ENCODE data around the gene ASPDH. TPM values are rescaled to one million over a fixed set of nuclear protein-coding genes. Genes with fewer than 3 reads are reported as not detected.
A peak's percentile ranks its signal among the peaks of the same experiment; 100 is the strongest.

The ASPDH gene
- total RNA-seq, 4 donors from 2014 or later, result not detected

DNA sequence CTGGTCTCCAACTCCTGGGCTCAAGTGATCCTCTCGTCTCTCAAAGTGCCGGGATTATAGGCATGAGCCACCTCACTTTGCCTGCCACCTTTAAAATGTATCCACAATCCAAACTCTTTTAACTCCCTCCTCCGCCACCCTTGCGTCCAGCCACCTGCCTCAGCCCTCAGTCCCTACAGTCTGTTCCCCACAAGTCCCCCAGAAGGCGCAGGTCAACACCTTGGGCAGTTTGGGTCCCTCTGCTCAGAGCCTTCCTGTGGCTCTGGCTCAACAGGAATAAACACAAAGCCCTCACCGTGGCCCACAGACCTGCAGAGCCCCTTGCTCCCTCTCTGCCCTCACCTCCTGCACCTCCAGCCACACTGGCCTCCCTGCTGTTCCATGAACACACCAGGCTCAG is 44.9 kb downstream of the ASPDH start:
- DNase-seq, result no peak
- 87% methylated on average over 6 of the region's 6 CpGs; no CpG with 5 or more reads in 1 of the 2 donors for WGBS, 2 donors (ENCODE audit: low coverage in 1 of 2)
- in situ Hi-C loops (cut with MboI; ENCODE audit: low pct_ligation_motif_present in 1 of 4, low pct_unique_long_range_greater_than_20kb in 1 of 4, low sequenced_read_pairs in 3 of 4), result loop anchor here in 3 of 4 donors (10.0 to 25.0 kb wide), 2 partner anchors 104 to 107 kb away; partner anchors contain the start of gene NAPSA (in 3 of the 3)
- H3K9me3 ChIP-seq, result no peaks in the 10 kb centered on the region
- peaks cover 0 to 8% (median 6%) of the 10 kb centered on the region in 4 donors for H3K4me1 ChIP-seq
- H3K4me3 ChIP-seq, result no peak overlapping the region
- TF ChIP-seq EP300 (IDR thresholded peaks at IDR 0.05; ENCODE audit: low read depth) (no peak), POLR2AphosphoS5 (IDR thresholded peaks at IDR 0.05) (no peak), POLR2A (IDR thresholded peaks at IDR 0.05) (no peak)
- TF ChIP-seq, protein P1, sequence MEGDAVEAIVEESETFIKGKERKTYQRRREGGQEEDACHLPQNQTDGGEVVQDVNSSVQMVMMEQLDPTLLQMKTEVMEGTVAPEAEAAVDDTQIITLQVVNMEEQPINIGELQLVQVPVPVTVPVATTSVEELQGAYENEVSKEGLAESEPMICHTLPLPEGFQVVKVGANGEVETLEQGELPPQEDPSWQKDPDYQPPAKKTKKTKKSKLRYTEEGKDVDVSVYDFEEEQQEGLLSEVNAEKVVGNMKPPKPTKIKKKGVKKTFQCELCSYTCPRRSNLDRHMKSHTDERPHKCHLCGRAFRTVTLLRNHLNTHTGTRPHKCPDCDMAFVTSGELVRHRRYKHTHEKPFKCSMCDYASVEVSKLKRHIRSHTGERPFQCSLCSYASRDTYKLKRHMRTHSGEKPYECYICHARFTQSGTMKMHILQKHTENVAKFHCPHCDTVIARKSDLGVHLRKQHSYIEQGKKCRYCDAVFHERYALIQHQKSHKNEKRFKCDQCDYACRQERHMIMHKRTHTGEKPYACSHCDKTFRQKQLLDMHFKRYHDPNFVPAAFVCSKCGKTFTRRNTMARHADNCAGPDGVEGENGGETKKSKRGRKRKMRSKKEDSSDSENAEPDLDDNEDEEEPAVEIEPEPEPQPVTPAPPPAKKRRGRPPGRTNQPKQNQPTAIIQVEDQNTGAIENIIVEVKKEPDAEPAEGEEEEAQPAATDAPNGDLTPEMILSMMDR (IDR thresholded peaks at IDR 0.05), result no peak
- no peak overlapping the region for H3K27ac ChIP-seq
- no peaks in the 10 kb centered on the region for H3K36me3 ChIP-seq
- intact Hi-C loops (cut with DNase I; ENCODE audit: low total_unique reads), result no loop called here
- no peaks in the 10 kb centered on the region for H3K27me3 ChIP-seq

DNA sequence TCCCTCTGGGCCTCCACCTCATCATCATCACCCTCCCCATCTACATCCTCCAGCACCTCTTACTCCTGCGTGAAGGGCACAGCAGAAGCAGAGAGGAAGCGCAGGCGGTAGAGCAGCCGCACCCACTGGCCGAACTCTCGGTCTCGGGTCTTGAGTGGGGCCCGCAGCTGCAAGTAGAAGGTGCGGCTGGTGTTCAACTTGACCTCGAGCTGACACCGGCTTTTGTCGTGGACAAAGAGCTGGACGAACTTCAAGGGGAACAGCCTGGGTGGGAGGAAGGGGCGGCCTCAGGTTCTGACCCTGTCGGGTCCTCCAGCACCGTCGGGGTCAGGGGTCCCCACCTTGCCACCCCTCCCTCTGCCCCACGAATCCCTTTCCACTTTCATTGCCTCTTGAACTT is 46.1 kb downstream of the ASPDH start:
- in situ Hi-C loops (cut with MboI; ENCODE audit: low pct_ligation_motif_present in 1 of 4, low pct_unique_long_range_greater_than_20kb in 1 of 4, low sequenced_read_pairs in 3 of 4), result loop anchor here in 3 of 4 donors (10.0 to 25.0 kb wide), 2 partner anchors 103 to 105 kb away; partner anchors contain the start of gene NAPSA (in 3 of the 3)
- H3K27ac ChIP-seq, result no peak overlapping the region
- H3K27me3 ChIP-seq, result no peaks in the 10 kb centered on the region
- no peaks in the 10 kb centered on the region for H3K9me3 ChIP-seq
- intact Hi-C loops (cut with DNase I; ENCODE audit: low total_unique reads), result no loop called here
- no peak overlapping the region for H3K4me3 ChIP-seq
- peaks cover 0 to 8% (median 6%) of the 10 kb centered on the region in 4 donors for H3K4me1 ChIP-seq
- TF ChIP-seq POLR2A (IDR thresholded peaks at IDR 0.05) (no peak), POLR2AphosphoS5 (IDR thresholded peaks at IDR 0.05) (no peak), EP300 (IDR thresholded peaks at IDR 0.05; ENCODE audit: low read depth) (no peak)
- TF ChIP-seq, protein P1 (IDR thresholded peaks at IDR 0.05), result no peak
- DNase-seq, result no peak
- H3K36me3 ChIP-seq, result no peaks in the 10 kb centered on the region
- 75 to 80% methylated on average over 2 to 18 of the region's 18 CpGs for WGBS, 2 donors (ENCODE audit: low coverage in 1 of 2)

DNA sequence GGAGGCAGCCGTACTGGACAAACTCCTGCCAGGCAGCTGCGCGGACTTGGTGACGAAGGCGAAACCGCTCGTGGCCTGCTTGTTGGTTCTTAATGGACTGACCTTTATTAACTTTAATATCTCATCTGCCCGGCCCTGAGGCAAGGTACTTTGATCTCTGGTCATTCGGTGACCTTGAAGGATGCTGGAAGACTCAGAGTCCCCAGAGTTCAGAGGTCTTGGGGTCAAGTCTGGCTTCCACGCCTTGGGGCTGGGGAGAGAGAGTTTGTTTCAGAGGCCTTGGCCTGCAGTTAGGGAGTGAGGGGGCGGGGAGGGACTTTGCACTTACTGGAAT is 47.0 kb downstream of the ASPDH start:
- Histone ChIP-seq H3K4me1 (peaks cover 0 to 8% (median 6%) of the 10 kb centered on the region in 4 donors), H3K27ac (no peak overlapping the region), H3K27me3 (no peaks in the 10 kb centered on the region), H3K9me3 (no peaks in the 10 kb centered on the region), H3K36me3 (no peaks in the 10 kb centered on the region), H3K4me3 (no peak overlapping the region)
- intact Hi-C loops (cut with DNase I; ENCODE audit: low total_unique reads) (no loop called here), in situ Hi-C loops (cut with MboI; ENCODE audit: low pct_ligation_motif_present in 1 of 4, low pct_unique_long_range_greater_than_20kb in 1 of 4, low sequenced_read_pairs in 3 of 4) (loop anchor here in 3 of 4 donors (10.0 to 25.0 kb wide), 2 partner anchors 102 to 104 kb away; partner anchors contain the start of gene NAPSA (in 3 of the 3))
- 49% methylated on average over 11 of the region's 11 CpGs; no CpG with 5 or more reads in 1 of the 2 donors for WGBS, 2 donors (ENCODE audit: low coverage in 1 of 2)
- TF ChIP-seq POLR2AphosphoS5 (IDR thresholded peaks at IDR 0.05) (no peak), EP300 (IDR thresholded peaks at IDR 0.05; ENCODE audit: low read depth) (no peak), POLR2A (IDR thresholded peaks at IDR 0.05) (no peak)
- TF ChIP-seq, protein P1 (IDR thresholded peaks at IDR 0.05), result no peak
- no peak for DNase-seq

DNA sequence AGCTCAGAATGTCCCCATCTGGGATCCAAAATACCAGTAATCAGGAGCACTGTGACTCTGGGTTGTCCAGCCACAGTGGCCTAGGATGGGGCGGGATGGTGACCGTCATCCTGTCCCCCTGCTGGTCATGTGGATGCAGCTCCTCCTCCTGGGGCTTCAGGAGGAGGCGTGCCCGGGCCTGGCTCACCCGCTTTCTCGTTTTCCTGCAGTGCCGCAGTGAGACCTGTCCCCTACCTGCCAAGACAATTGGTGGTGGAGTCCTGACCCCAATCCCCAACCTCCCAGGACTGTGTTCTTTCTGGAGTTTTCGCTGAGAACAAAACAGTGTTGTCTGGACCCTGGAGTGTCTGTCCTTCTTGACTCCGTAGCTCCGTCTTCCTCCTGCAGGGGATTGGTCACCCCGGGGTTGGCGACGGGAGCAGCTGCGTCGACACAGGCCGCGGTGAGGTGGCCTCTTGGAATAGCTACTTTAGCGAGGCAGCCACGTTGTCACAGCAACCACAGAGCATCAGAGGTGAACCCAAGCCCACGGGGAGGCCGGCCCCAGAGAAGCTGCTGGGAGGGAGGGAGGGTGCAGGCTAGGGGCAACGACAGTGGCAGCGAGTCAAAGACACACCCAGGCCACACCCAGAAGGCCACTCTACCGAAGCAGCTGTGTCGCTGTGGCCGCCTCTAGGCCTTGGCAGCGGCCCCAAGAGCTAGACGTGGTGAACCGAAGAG is 47.6 kb downstream of the ASPDH start:
- Histone ChIP-seq H3K27me3 (no peaks in the 10 kb centered on the region), H3K4me1 (peaks cover 0 to 8% (median 6%) of the 10 kb centered on the region in 4 donors), H3K27ac (no peak overlapping the region), H3K36me3 (no peaks in the 10 kb centered on the region), H3K9me3 (no peaks in the 10 kb centered on the region), H3K4me3 (no peak overlapping the region)
- WGBS, 2 donors (ENCODE audit: low coverage in 1 of 2), result 42% methylated on average over 29 of the region's 29 CpGs; no CpG with 5 or more reads in 1 of the 2 donors
- peak; percentile 69 for DNase-seq
- TF ChIP-seq EP300 (IDR thresholded peaks at IDR 0.05; ENCODE audit: low read depth), result no peak
- TF ChIP-seq POLR2AphosphoS5 (IDR thresholded peaks at IDR 0.05), result no peak
- TF ChIP-seq, protein P1 (IDR thresholded peaks at IDR 0.05), result no peak
- TF ChIP-seq POLR2A (IDR thresholded peaks at IDR 0.05), result no peak
- intact Hi-C loops (cut with DNase I; ENCODE audit: low total_unique reads) (no loop called here), in situ Hi-C loops (cut with MboI; ENCODE audit: low pct_ligation_motif_present in 1 of 4, low pct_unique_long_range_greater_than_20kb in 1 of 4, low sequenced_read_pairs in 3 of 4) (loop anchor here in 3 of 4 donors (10.0 to 25.0 kb wide), 2 partner anchors 101 to 104 kb away; partner anchors contain the start of gene NAPSA (in 3 of the 3))

Data from transverse colon (tissue), 4 donors.